D721Med (cell line): ENCODE data around the gene MBOAT2.

Source experiments
- DNase-seq: peaks from one replicate; pipeline ENCODE4 v3.0.0; 2011; ENCODE audit warnings: low spot score; ENCODE audit not compliant: insufficient read length
- FAIRE-seq: peaks from 2 replicates; lab custom pipeline; 2011; peaks lifted over from hg19 to GRCh38; lab: Jason Lieb, UNC
- TF ChIP-seq, protein P1 (sequence below): IDR thresholded peaks from 2 replicates; pipeline ENCODE4 v1.5.1; 2012; ENCODE audit warnings: mild to moderate bottlenecking, control low read depth; ENCODE audit not compliant: insufficient read depth; ENCODE audit errors: missing control alignments

Gene MBOAT2

DNA sequence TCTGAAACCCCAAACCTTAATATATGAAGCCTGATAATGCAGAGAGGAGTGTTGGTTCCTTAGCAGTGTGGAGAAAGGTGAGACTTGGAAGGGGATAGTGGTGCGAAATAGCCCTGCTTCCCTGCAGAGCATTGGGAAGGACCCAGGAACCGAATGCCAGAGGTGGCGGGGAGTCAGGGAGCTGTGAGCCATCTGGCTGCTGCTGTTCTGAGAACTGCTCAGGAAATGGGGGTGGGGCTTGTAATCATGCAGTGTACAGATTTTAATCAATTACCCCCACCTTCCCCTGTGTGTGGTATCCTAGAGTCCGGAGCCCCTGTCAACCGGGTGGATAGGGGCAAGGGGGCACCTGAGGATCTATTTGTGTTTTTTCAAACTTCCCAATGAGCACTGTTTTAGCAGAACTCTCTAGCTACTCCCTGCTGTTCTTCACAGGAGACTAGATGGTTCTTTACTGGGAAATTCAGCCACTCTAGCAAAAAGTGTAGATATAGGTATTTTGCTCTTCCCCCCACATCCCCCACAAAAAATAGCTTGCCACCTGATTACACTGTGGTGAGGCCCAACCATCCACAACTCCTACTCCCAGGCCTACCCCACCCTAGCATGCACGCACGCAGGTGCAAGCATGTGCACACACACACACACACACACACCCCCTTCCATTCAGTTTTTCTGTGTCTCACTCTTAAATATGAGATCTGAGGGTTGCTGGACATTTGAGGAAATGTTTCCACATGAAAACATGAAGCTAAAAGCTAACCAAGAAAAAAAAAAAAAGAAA, 30.1 kb upstream of the MBOAT2 start:
- TF ChIP-seq, protein P1, sequence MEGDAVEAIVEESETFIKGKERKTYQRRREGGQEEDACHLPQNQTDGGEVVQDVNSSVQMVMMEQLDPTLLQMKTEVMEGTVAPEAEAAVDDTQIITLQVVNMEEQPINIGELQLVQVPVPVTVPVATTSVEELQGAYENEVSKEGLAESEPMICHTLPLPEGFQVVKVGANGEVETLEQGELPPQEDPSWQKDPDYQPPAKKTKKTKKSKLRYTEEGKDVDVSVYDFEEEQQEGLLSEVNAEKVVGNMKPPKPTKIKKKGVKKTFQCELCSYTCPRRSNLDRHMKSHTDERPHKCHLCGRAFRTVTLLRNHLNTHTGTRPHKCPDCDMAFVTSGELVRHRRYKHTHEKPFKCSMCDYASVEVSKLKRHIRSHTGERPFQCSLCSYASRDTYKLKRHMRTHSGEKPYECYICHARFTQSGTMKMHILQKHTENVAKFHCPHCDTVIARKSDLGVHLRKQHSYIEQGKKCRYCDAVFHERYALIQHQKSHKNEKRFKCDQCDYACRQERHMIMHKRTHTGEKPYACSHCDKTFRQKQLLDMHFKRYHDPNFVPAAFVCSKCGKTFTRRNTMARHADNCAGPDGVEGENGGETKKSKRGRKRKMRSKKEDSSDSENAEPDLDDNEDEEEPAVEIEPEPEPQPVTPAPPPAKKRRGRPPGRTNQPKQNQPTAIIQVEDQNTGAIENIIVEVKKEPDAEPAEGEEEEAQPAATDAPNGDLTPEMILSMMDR, result no peak
- no peak for FAIRE-seq
- DNase-seq, result no peak

DNA sequence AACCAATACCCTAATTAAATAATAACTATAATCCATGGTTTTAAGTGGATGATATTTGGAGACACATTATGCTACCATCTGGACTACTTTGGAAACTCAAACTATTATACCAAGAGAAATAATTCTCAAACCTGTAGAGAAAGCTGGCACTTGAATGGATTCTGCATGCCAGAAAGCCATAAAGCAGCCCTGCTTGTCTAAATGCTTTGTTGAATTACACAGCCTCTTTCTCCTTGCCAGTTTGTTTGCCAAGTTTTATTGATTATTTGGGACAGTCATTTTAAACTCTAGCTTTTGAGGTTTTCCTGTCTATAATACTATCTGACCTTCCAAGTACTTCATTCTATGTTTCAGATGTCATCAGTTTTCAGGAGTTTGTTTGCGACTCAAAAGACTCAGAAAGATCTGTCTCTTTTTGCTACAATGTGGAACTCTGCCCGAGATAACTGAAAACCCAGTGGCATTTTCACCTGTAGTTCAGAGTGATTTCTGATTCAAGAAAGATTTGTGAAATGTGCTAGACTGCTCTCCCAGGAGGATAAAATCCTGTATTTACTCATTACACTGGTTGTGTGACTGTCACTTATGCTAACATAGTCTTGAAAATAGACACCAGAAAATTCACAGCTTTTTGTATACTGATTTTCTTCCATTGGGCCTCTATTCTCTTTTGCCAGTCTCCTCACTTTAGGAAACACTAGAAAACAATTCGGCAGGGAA, 29.2 kb upstream of the MBOAT2 start:
- TF ChIP-seq, protein P1, result no peak
- FAIRE-seq, result peak; percentile 53
- DNase-seq, result no peak

DNA sequence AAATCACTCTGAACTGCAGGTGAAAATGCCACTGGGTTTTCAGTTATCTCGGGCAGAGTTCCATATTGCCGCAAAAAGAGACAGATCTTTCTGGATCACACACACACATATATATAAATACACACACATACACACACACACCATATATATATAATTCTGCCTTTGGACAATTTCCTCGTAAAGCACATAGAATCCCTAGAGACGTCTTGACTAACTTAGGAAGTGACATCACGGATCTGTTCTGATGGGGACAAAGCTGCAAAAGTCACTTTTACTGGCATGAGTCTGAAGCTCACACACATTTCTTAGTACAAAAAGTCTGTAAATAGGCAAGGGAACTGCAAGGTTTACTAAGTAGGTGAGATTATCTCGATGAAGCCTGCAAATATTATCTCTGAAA, 28.6 kb upstream of the MBOAT2 start:
- DNase-seq, result peak; percentile 13
- TF ChIP-seq, protein P1, result no peak
- no peak for FAIRE-seq

DNA sequence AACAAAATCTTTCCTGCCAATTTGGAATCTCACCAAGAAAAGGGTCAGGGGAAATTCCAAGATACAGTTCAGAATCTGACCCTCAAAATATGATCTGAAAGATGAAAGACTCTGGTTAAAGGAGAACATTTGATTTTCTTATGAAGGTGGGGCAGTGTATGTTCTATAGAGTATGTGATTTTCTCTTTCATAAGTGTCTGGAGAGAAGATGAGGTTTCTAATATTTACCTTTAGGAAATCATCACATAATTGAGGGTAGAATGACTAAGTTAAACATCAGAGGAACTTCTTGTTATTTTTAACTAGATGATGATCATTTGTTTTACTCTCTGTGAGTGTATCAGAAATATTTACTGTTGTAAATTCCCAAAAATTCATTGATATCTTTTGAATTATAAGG, 27.8 kb upstream of the MBOAT2 start:
- FAIRE-seq, result no peak
- TF ChIP-seq, protein P1, result no peak
- DNase-seq, result no peak

DNA sequence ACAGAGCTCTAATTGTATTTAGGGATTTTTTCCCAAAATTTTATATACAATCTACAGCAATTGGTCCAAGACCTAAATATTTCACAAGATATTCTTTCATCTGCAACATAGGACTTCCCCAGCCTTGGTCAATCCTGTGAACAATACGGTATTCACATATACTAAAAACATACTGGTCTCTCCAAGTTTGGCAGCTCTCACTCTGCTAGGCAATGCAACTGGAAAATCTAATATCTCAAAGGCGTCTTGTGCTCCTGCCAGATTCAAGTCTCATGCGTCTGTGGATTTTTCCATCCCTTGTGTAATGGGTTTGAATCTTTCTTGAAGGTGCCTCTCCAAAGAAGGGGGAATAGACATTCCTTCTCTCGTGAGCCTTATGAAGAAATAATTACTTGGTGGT, 27.4 kb upstream of the MBOAT2 start:
- no peak for FAIRE-seq
- no peak for DNase-seq
- TF ChIP-seq, protein P1, result no peak

DNA sequence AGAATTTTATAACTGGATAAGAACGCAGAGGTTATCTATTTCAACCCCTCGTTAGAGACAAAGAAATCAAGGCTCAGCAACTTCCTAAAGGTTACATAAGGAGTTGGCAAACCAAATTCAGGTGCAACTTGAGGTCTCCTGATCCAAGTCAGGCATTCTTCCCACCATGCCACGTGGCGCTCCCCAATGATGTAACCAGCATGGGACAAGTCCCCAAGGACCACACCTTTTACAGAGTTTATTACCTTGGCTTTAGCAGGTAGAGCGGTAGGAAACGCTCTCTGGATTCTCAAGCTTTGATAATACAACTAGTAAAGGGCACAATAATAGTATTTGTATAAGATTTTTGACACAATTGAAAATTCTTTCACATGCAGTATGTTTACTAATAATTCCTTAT, 26.7 kb upstream of the MBOAT2 start:
- TF ChIP-seq, protein P1, result no peak
- DNase-seq (no peak), FAIRE-seq (no peak)

DNA sequence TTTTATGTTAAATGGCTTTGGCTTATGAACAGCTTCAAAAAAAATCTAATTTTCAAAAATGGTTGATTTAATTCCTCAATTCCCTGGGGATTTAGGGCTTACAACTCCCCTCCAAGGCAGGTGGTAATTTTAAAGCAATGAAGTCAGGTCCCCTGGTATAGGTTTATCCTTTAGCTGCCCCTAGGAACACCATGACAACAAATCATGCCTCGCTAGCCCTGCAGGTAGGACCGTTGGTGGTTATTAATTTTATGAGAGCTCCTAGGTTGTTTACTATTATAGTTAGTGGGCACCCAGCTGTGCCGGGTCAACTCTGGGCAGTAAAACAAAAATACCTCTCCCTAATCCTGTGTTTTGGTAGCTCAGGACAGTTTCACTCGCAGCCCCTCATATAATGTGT, 26.2 kb upstream of the MBOAT2 start:
- no peak for FAIRE-seq
- TF ChIP-seq, protein P1, result no peak
- no peak for DNase-seq
